ENCODE results near the gene CNN3.

CNN3 gene

GRCh38 chr1:94887603-94888171 is 39.2 kb downstream of the CNN3 start:
- DNase-seq (ENCODE audit: low read depth), result no peak

GRCh38 chr1:94887106-94887505 is 39.8 kb downstream of the CNN3 start:
- DNase-seq (ENCODE audit: low read depth), result no peak

GRCh38 chr1:94886361-94886760 is 40.5 kb downstream of the CNN3 start:
- DNase-seq (ENCODE audit: low read depth), result no peak

- DNase-seq (ENCODE audit: low read depth), result no peak
These were observed 42.4 kb downstream of the CNN3 start for GRCh38 chr1:94884507-94884906.

- peak; percentile 32 for DNase-seq (ENCODE audit: low read depth)
These were observed 42.8 kb downstream of the CNN3 start for GRCh38 chr1:94884106-94884505.

- no peak for DNase-seq (ENCODE audit: low read depth)
These were observed 43.2 kb downstream of the CNN3 start for GRCh38 chr1:94883691-94884090.

- DNase-seq (ENCODE audit: low read depth), result no peak
These were observed 48.6 kb downstream of the CNN3 start for GRCh38 chr1:94878329-94878728.

GRCh38 chr1:94876362-94876761 is 50.5 kb downstream of the CNN3 start:
- DNase-seq (ENCODE audit: low read depth), result no peak

- no peak for DNase-seq (ENCODE audit: low read depth)
These were observed 51.1 kb downstream of the CNN3 start for GRCh38 chr1:94875794-94876193.

GRCh38 chr1:94874423-94874822 is 52.5 kb downstream of the CNN3 start:
- no peak for DNase-seq (ENCODE audit: low read depth)

- no peak for DNase-seq (ENCODE audit: low read depth)
These were observed 53.2 kb downstream of the CNN3 start for GRCh38 chr1:94873520-94874351.

- no peak for DNase-seq (ENCODE audit: low read depth)
These were observed 54.0 kb downstream of the CNN3 start for GRCh38 chr1:94872771-94873495.

- no peak for DNase-seq (ENCODE audit: low read depth)
These were observed 55.9 kb downstream of the CNN3 start for GRCh38 chr1:94871031-94871430.

GRCh38 chr1:94866164-94866807 is 60.6 kb downstream of the CNN3 start:
- no peak for DNase-seq (ENCODE audit: low read depth)

- DNase-seq (ENCODE audit: low read depth), result no peak
These were observed 61.5 kb downstream of the CNN3 start for GRCh38 chr1:94865360-94865759.

- no peak for DNase-seq (ENCODE audit: low read depth)
These were observed 62.1 kb downstream of the CNN3 start for GRCh38 chr1:94864821-94865220.

GRCh38 chr1:94863919-94864318 is 63.0 kb downstream of the CNN3 start:
- no peak for DNase-seq (ENCODE audit: low read depth)

- DNase-seq (ENCODE audit: low read depth), result no peak
These were observed 63.5 kb downstream of the CNN3 start for GRCh38 chr1:94863297-94863911.

GRCh38 chr1:94862718-94863117 is 64.2 kb downstream of the CNN3 start:
- DNase-seq (ENCODE audit: low read depth), result no peak

GRCh38 chr1:94859174-94859573 is 67.7 kb downstream of the CNN3 start:
- DNase-seq (ENCODE audit: low read depth), result no peak

GRCh38 chr1:94858276-94858675 is 68.6 kb downstream of the CNN3 start:
- no peak for DNase-seq (ENCODE audit: low read depth)

- no peak for DNase-seq (ENCODE audit: low read depth)
These were observed 70.0 kb downstream of the CNN3 start for GRCh38 chr1:94856868-94857267.

Data from HS-5 (cell line).